ENCODE results near the gene SMC6. TPM values are rescaled to one million over a fixed set of nuclear protein-coding genes. Genes with fewer than 3 reads are reported as not detected.

SMC6 gene
- polyA plus RNA-seq, 1 of the 3 experiments (the other 2 are of a cell fraction) = 6.5 TPM

DNA sequence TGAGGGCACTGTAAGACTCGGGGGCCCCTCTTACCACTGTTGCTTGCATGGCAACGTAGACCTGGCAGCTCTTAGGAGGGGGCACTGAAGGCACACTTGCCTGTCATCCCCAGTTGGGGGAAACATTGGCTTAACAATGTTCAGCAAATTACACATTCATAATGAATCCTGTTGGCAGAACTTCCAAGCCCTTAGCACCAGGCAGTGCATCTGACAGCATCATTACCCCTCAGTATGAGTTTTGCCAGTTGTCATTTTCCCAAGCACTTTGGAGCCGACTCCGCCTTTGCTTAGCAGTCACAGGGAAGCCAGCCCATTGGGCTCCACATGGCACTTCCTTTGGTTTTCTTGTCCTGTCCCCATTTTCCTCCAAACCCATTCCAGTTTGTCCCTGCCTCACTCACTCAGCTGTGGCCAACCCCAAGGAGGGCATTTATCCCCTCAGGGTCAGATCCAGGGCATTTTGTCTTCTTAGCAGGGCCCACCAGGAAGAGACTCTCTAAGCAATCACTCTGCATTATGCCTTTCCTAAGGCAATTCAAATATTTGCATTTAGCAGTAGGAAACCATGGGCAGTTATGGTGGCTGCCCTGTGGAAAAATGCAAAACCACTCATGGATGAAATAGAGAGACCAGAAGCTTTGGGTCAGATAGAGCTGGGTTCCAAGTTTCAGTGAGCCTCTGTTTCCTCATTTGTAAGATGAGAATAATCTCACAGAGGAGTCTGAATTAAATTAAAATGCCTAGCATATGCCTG, 139.3 kb downstream of the SMC6 start:
- no peak overlapping the region for H3K4me2 ChIP-seq
- no peaks in the 10 kb centered on the region for H3K27me3 ChIP-seq (ENCODE audit: insufficient read depth)
- H3K36me3 ChIP-seq (replicated peaks in 1 of 2; ENCODE audit: control insufficient read depth in 1 of 2, insufficient read depth in 2 of 2, low read length in 1 of 2) = no peaks in the 10 kb centered on the region
- no peak overlapping the region for H3K9ac ChIP-seq
- no peak for DNase-seq
- H3K79me2 ChIP-seq (ENCODE audit: insufficient read depth) = no peaks in the 10 kb centered on the region
- peaks cover 11% of the 10 kb centered on the region for H3F3A ChIP-seq (replicated peaks; ENCODE audit: insufficient read depth)
- ChIA-PET POLR2A (no interaction called here), CTCF (interaction anchor here (0.7 to 4.0 kb wide), 5 partner anchors 10 to 842 kb away, joined by 3 to 21 read pairs (median 5); no protein-coding TSS in a partner anchor)
- H3K27ac ChIP-seq (ENCODE audit: low read depth in 2 of 2, low read length in 1 of 2) = no peak overlapping the region
- TF ChIP-seq, protein P1, sequence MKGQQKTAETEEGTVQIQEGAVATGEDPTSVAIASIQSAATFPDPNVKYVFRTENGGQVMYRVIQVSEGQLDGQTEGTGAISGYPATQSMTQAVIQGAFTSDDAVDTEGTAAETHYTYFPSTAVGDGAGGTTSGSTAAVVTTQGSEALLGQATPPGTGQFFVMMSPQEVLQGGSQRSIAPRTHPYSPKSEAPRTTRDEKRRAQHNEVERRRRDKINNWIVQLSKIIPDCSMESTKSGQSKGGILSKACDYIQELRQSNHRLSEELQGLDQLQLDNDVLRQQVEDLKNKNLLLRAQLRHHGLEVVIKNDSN (IDR thresholded peaks at IDR 0.05; ENCODE audit: borderline replicate concordance, low read depth) = no peak
- TF ChIP-seq TEAD4 (IDR thresholded peaks at IDR 0.05; ENCODE audit: borderline replicate concordance, insufficient read depth) = no peak
- TF ChIP-seq, protein P2, sequence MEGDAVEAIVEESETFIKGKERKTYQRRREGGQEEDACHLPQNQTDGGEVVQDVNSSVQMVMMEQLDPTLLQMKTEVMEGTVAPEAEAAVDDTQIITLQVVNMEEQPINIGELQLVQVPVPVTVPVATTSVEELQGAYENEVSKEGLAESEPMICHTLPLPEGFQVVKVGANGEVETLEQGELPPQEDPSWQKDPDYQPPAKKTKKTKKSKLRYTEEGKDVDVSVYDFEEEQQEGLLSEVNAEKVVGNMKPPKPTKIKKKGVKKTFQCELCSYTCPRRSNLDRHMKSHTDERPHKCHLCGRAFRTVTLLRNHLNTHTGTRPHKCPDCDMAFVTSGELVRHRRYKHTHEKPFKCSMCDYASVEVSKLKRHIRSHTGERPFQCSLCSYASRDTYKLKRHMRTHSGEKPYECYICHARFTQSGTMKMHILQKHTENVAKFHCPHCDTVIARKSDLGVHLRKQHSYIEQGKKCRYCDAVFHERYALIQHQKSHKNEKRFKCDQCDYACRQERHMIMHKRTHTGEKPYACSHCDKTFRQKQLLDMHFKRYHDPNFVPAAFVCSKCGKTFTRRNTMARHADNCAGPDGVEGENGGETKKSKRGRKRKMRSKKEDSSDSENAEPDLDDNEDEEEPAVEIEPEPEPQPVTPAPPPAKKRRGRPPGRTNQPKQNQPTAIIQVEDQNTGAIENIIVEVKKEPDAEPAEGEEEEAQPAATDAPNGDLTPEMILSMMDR (IDR thresholded peaks at IDR 0.05) = no peak
- TF ChIP-seq CHD2 (IDR thresholded peaks at IDR 0.05; ENCODE audit: low read length, partially characterized antibody) = no peak
- no peak for TF ChIP-seq NFIC (IDR thresholded peaks at IDR 0.05; ENCODE audit: borderline replicate concordance)
- TF ChIP-seq, protein P3, sequence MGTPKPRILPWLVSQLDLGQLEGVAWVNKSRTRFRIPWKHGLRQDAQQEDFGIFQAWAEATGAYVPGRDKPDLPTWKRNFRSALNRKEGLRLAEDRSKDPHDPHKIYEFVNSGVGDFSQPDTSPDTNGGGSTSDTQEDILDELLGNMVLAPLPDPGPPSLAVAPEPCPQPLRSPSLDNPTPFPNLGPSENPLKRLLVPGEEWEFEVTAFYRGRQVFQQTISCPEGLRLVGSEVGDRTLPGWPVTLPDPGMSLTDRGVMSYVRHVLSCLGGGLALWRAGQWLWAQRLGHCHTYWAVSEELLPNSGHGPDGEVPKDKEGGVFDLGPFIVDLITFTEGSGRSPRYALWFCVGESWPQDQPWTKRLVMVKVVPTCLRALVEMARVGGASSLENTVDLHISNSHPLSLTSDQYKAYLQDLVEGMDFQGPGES (IDR thresholded peaks at IDR 0.05; ENCODE audit: low read depth, low read length) = no peak
- TF ChIP-seq POLR2AphosphoS5 (IDR thresholded peaks at IDR 0.05; ENCODE audit: low read depth, low read length) = no peak
- TF ChIP-seq NRF1 (IDR thresholded peaks at IDR 0.05; ENCODE audit: low read depth, low read length) = no peak
- no peak for TF ChIP-seq MXI1 (IDR thresholded peaks at IDR 0.05; ENCODE audit: low read depth, low read length)
- TF ChIP-seq SIN3A (IDR thresholded peaks at IDR 0.05; ENCODE audit: borderline replicate concordance, low read depth, low read length) = no peak
- peaks cover 0 to 18% of the 10 kb centered on the region in 2 experiments; a peak in 2 of 4 replicates for H3K4me1 ChIP-seq (ENCODE audit: control insufficient read depth in 1 of 2, insufficient read depth in 2 of 2, low read depth in 1 of 2, low read length in 1 of 2)
- H3K4me3 ChIP-seq (ENCODE audit: low read depth in 2 of 2, low read length in 1 of 2) = no peak overlapping the region
- H4K20me1 ChIP-seq (ENCODE audit: insufficient read depth) = no peaks in the 10 kb centered on the region
- no peaks in the 10 kb centered on the region for H3K9me3 ChIP-seq
- WGBS (ENCODE audit: low lambda C conversion rate) = 76% methylated on average over 4 of the region's 4 CpGs
- H2AFZ ChIP-seq (ENCODE audit: low read depth) = no peak overlapping the region
- H3K9me2 ChIP-seq = no peaks in the 10 kb centered on the region

Other genes with a start within 250 kb of the SMC6 start
- gene RAD51AP2, start 235.4 kb downstream of the SMC6 start, polyA plus RNA-seq (2012; rRNA removed) = 0.02 TPM in 1 of 2 replicates, not detected in the other
- gene VSNL1, start 213.1 kb downstream of the SMC6 start, polyA plus RNA-seq (2012; rRNA removed) = 0.96 and 1.3 TPM in 2 replicates
- gene GEN1, start 328 bp upstream of the SMC6 start, polyA plus RNA-seq (2012; rRNA removed) = 5.3 and 7.8 TPM in 2 replicates
- gene MSGN1, start 62.6 kb upstream of the SMC6 start, polyA plus RNA-seq (2012; rRNA removed) = not detected in 2 replicates
- 0.05 and 0.07 TPM in 2 replicates for gene KCNS3, start 124.9 kb upstream of the SMC6 start, polyA plus RNA-seq (2012; rRNA removed)